HG03039 (cell line): ENCODE results near the gene ETS2.
"Not testable (repeated sequence)": the region's sequence is repeated elsewhere in the genome, so short reads cannot be mapped to it uniquely, and the experiment has no call there.

Source experiments
- ATAC-seq: cut with Tn5 transposase; IDR thresholded peaks from one replicate; pipeline ENCODE4 v1.9.1; 2021; ENCODE audit warnings: mild to moderate bottlenecking, moderate library complexity; ENCODE audit not compliant: unreplicated experiment

The ETS2 gene

GRCh38 chr21:38833117-38833516 lies 27.4 kb downstream of the ETS2 start:
- no peak for ATAC-seq

DNA sequence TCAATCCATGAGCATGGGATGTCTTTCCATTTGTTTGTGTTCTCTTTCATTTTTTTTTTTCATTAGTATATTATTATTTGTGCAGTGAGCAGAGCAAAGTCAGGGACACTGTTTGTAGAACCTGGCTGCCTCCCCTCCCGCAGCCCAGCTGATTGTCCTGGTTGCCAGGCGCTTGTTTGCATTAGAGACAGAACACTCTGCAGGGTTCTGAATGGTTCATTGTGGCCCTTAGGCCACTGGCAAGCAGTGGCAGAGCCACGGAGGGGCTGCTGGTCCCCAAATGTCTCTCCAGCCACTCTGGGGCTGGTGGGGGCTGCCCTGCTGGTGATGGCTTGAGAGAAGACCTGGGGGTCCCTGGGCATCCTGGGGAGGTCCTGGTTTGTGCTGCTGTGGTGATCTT lies 29.0 kb downstream of the ETS2 start:
- no peak for ATAC-seq

- no peak for ATAC-seq
Measured at GRCh38 chr21:38837806-38838461, 32.2 kb downstream of the ETS2 start.

GRCh38 chr21:38838598-38839327 lies 33.0 kb downstream of the ETS2 start:
- ATAC-seq, result no peak

GRCh38 chr21:38839328-38840286 lies 33.9 kb downstream of the ETS2 start:
- ATAC-seq, result no peak

GRCh38 chr21:38840456-38841300 lies 34.9 kb downstream of the ETS2 start:
- no peak for ATAC-seq

- no peak for ATAC-seq
Measured at GRCh38 chr21:38841472-38841871, 35.7 kb downstream of the ETS2 start.

DNA sequence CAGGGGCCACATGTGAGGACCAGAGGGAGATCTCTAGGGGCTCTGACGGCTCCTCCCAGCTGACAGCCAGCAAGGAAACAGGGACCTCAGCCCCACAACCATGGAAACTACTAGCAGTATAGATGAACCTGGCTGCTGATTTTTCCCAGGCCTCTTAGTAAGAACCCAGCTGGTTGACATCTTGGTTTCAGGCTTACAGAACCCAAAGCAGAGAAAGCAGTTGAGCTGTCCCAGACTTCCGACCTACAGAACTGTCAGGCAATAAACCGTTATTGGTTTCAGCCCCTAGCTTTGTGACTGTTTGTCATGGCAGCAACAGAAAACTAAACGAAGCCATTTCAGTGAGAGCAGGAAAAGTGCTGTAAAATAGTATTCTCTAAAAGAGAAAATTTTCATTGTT lies 36.4 kb downstream of the ETS2 start:
- no peak for ATAC-seq

- ATAC-seq, result no peak
Measured at GRCh38 chr21:38843379-38843778, 37.6 kb downstream of the ETS2 start.

- ATAC-seq, result no peak
Measured at GRCh38 chr21:38843806-38844503, 38.2 kb downstream of the ETS2 start.

GRCh38 chr21:38845374-38845773 lies 39.6 kb downstream of the ETS2 start:
- ATAC-seq, result not testable (repeated sequence)

- no peak for ATAC-seq
Measured at GRCh38 chr21:38847556-38847955, 41.8 kb downstream of the ETS2 start.

DNA sequence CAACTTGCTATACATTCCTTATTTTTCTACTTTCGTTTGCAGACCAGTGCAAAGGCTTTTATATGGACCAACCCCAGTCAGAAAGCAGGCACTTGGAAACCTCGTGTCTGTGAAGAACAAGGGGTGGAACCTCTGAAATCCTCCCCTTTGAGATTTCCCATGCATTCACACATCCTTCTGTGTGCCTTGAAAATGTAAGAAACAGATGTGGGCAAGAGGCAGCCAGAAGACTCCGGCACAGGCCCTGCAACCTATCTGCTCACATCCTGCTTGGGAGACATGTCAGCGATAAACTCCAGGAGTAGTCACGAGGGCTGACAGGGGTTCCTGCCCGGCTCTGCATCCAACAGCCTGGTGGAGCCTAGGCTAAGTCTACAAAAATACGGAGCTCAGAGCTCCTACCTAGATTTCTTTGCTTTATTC lies 42.5 kb downstream of the ETS2 start:
- no peak for ATAC-seq

DNA sequence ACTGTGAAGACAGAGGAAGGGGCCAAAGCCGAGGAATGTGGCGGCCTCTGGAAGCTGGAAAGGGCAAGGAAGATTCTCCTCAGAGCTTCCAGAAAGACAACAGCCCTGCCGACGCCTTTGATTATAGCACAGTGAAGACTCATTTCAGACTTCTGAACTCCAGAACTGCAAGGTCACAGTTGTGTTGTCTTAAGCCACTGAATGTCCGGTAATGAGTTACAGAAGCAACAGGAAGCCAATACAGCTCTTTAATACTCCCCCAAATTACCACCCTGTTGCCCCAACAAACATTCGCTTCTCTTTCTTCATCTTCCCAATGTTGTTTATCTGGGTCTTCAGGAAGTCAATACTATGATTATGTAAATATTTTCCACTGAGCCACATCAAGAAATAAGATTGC lies 44.0 kb downstream of the ETS2 start:
- ATAC-seq, result no peak

DNA sequence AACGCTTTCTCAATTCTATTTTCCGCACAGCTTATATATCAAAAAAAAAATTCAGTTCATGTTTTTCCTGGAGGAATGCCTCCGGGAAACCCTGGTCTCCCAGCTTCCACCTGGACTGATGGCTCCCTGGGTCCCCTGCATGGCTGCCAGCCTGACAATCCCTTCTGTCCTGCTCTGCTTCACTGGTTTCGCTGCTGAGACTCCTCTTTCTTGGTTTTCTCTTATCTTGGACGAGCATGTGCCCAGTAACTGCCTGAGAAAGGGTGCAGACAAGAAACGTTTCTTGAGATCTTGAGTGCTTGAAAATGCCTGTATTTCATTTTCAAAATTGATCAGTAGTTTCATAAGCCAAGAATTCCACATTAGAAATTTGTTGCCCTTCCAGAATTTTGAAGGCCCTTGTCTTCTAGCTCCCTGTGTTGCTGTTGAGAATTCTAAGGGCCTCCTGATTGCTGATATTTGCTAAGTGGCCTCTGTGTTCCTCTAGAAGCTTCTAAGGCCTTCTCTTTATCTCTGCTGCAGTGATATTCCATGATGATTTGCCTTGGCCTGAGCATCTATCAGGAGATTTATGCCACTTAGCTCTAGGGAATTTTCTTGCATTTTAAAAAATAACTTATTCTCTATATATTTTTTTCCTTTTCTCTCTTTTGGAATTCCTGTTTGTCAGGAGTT lies 44.7 kb downstream of the ETS2 start:
- ATAC-seq, result no peak

DNA sequence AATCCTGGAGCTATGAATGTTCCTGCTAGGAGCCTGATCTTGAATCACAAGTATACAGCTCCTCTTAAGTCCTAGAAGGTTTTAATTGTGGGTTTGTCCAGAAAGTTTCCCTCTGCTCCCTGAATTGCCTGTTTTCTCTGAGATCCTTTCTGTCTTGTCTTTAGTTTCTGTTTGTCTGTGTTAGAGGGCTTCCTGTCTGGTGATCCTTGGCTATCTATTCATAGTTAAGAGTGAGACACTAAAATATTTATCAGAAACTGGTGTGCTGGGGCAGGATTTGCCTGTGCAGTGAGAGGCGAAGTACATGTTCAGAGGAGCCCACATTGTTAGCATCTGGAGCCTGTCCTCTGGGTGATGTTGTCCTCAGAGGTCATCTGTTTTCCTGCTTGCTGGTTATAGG lies 45.4 kb downstream of the ETS2 start:
- ATAC-seq, result no peak

DNA sequence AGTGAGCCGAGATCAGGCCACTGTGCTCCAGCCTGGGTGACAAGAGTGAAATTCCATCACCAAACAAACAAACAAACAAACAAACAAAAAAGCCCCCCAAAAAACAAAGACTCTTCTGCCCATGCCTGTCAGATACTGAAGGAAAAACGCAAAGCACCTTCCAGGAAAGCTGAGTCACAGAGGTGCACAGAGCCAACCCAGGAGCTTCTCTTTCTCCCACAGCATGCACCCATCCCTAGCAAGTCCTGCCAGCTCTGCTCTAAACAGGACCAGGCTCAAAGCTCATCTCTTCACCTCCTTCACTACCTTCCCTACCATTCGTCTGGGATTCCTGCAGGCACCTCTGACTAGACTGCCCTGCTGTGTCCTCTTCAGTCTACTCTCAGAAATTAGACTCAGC lies 46.5 kb downstream of the ETS2 start:
- no peak for ATAC-seq

DNA sequence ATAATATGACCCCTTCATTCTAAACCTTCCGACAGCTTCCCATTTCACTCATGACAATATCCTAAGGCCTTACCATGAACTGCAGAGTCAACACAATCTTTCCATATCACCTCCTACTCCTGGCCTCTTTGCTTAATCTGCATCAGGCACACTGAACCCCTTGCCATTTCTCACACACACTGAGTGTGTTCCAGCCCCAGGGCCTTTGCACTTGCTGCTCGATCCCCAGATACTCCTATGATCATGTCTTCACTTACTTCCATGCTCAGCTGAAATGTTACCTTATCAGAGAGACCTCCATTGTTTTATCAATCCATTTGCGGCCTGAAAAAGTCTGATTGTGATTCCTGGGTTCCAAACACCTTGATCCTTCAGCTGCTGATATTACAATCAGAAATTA lies 47.0 kb downstream of the ETS2 start:
- no peak for ATAC-seq

DNA sequence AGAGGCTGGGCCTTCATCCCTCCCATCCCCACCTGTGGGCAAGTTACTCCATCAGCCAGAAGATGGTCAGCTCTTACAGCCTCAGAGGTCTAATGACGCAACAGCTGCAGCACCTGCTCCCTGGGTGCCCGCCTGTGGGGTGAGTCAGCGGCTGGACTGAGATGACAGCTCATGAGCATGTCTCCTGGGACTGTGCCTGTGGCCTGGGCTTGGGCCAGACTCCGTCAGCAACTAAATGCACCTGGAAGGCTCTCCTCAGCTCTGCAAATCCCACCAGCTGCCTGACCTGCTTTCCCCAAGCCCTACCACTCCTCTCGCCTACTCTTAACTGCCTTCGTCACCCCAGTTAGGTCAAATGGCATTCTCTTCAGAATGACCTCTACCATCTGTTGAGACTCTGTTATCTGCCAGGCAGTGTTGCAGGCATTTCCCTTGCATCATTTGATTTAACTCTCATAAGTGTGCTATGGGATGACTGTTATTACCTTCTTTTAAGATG lies 47.7 kb downstream of the ETS2 start:
- no peak for ATAC-seq
